GM18873 (cell line): ENCODE measurements around the gene APOL5.
"Not testable (repeated sequence)": the region's sequence is repeated elsewhere in the genome, so short reads cannot be mapped to it uniquely, and the experiment has no call there.

Source experiments
- ATAC-seq: cut with Tn5 transposase; IDR thresholded peaks from one replicate; pipeline ENCODE4 v1.9.1; 2021; ENCODE audit warnings: mild to moderate bottlenecking, moderate library complexity, moderate number of reproducible peaks; ENCODE audit not compliant: unreplicated experiment, low FRiP score

The APOL5 gene

GRCh38 chr22:35708917-35709316, 8.8 kb upstream of the APOL5 start:
- ATAC-seq = no peak

- ATAC-seq = no peak
Observed at GRCh38 chr22:35711336-35711735, 6.3 kb upstream of the APOL5 start.

DNA sequence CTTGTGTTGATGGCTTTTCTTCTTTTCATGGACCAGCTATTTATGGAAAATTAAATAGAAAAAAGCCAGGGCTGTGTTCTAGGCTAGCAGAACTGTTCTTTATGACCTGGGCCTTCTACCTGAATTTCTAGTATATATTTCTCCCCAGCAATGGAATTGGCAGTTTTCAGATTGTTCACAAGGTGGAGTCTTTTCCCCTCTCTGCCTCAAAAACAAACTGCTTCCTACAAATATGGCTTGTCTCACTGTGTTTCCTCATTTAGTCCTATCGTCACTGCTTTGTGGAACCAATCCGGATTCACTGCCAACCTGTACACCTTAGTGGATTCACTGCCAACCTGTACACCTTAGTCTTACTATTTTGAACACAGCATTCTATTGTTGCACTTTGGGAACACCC, 5.0 kb upstream of the APOL5 start:
- no peak for ATAC-seq

- no peak for ATAC-seq
Observed at GRCh38 chr22:35719212-35719875, 1.7 kb downstream of the APOL5 start.

GRCh38 chr22:35721960-35722359, 4.3 kb downstream of the APOL5 start:
- no peak for ATAC-seq

- ATAC-seq = no peak
Observed at GRCh38 chr22:35725521-35725920, 7.8 kb downstream of the APOL5 start.

DNA sequence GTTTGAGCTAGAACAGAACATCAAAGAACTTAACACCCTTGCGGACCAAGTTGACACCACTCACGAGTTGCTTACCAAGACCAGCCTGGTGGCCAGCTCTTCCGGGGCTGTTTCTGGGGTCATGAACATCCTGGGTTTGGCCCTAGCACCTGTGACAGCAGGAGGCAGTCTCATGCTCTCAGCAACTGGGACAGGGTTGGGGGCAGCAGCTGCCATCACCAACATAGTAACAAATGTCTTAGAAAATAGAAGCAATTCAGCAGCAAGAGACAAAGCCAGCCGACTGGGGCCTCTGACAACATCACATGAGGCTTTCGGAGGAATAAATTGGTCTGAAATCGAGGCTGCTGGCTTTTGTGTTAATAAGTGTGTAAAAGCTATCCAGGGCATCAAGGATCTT, 8.7 kb downstream of the APOL5 start:
- no peak for ATAC-seq

DNA sequence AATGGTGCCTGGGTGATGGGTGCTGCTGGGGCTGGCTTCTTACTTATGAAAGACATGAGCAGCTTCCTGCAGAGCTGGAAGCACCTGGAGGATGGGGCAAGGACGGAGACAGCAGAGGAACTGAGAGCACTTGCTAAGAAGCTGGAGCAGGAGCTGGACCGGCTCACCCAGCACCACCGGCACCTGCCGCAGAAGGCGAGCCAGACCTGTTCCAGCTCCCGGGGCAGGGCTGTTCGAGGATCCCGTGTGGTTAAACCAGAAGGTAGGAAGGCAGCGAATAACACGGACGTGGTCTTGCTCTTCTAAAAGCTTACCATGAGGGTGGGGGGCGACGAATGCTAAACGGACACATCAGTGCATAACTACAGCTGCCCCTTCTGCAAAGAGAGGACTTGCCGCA, 9.3 kb downstream of the APOL5 start:
- ATAC-seq = no peak

DNA sequence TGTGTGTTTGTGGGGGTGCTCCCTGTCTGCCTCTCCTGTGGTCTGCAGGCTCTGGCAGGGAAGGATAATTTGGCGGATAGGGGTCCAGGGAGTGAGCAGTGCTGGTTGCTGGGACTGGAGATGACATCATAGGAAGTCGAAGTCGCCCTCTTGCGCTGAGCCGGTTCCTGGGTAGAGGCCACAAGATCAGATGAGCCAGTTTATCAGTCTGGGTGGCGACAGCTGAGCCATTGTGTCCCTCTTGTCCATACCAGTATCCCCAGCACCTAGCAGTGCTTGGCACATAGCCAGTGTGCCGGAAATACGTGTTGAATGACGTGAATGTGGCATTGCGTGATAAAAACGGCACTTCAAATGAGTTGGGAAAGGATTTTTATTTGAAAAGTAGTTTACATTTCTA, 9.8 kb downstream of the APOL5 start:
- ATAC-seq = no peak

DNA sequence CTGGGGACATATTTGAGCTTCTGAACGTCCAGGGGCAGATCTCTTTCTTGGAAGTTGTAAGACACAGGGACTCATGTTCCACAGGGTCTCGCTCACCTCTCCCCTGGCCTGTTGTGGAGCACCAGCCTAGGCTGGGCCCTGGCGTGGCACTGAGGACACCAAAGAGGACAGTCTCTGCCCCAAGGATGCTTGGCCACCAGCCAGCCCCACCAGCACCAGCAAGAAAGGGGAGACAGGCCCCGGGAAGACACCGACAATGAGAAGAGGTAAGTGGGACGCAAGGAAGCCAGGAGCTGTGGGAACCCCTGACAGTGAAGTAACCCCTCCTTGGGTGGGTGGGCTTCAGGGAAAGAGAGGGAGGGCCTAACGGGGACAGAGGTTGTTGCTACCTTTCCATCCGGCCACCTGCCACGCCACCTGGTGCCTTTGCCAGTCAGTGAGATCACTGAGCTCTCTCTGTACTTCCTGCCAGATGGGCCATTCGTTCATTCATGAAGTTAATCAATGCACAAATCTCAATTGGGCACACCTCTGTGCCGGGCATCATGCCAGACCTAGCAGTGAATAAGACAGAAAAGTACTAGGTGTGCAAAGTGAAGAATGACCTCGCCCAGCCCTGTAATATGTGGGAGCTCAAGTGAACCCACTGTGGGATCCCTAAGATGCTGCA, 11.1 kb downstream of the APOL5 start:
- ATAC-seq = no peak

DNA sequence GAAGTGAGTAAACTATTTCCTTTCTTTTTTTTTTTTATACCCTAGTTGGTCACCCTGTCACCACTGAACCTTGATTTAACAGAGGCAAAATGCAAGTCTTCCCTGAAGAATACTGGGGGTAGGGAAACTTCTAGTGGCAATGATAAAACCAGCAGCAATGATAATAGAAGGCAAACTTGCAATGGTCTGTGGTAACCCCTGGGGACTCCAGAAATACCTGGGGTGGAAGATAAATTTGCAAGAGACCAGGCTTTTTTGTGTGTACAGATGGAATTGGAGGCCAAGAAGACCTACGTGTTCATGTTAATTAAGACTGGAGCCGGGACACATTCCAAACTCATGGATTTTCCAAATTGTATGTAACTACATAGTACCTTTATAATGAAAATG, 11.6 kb downstream of the APOL5 start:
- no peak for ATAC-seq

DNA sequence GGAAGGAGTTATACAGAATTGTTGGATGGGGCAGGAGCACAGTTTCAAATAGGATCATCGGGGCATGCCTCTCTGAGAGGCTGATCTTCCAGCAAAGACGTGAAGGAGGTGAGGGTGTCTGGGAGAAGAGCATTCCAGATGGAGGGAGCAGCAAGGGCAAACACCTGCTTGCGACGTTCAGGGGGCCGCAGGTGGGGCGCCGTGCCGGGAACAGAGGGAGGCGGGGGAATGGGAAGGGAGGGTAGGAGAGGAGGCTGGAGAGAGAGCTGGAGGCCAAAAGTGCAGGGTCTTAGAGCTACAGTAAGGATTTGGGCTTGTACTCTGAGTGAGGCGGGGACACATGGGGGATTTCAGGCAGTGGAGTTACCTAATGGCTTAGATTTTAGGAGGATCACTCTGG, 13.6 kb downstream of the APOL5 start:
- ATAC-seq = no peak

DNA sequence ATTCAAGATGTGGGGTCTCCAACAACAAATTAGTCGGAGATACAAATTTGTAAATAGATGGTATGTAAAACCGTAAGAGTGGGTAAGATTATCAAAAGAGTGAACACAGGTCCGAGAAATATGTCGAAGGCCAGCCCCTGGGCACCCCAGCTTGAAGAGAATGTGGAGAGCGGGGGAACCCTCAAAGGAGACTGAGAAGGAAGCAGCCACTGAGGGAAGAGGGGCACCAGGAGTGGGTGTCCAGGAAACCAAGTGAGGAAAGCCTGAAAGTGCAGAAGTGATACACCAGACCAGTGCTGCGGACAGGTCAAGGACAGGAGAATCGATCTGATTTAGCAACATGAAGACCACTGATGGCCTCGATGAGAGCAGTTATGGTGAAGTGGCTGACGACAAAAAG, 14.4 kb downstream of the APOL5 start:
- no peak for ATAC-seq

DNA sequence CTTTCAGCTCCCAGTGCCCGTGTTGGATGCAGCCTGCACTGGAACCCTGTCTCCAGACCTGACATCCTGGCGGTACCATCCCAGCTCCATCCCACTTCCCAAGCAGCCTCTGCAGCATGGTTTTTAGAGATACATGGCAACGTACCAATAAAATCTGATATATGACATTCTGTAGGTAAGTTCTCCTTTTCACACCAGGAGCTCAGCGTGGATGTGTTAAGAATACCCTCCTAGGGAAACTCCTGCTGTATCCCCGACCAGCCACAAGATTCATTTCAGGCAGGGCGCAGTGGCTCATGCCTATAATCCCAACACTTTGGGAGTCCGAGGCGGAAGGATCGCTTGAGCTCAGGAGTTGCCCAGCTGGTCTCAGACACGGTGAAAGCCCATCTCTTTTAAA, 15.4 kb downstream of the APOL5 start:
- ATAC-seq = no peak

DNA sequence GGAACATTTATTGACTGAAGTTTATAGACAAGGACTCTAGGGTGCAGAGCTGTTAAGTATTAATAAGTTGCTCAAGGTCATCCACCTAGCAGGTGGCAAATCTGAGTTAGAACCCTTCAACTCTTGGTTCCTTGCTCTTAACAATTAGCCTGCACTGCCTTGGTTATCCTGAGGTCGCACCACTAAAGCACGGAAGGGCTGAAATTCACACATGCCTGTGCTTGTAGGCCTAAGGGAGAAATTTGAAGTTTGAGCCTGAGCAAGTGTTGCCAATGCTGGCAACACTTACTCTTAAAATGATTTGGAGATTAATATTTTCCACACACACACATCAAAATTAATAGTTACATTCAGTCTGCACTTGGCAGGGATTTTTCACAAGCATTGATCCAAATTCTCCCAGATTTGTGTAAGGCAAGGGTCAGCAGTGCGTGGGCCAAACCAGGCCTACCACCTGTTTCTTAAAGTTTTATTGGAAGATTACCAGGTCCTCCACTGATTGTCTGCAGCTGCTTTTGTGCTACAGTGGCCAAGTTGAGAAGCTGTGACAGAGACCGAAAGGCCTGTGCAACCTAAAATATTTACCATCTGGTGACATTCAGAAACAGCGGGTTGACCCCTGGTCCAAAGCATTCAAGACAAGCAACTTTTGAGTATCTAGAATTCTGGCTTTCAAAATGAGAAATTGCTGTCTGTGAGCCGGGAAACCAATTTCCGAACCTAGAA, 16.3 kb downstream of the APOL5 start:
- no peak for ATAC-seq

DNA sequence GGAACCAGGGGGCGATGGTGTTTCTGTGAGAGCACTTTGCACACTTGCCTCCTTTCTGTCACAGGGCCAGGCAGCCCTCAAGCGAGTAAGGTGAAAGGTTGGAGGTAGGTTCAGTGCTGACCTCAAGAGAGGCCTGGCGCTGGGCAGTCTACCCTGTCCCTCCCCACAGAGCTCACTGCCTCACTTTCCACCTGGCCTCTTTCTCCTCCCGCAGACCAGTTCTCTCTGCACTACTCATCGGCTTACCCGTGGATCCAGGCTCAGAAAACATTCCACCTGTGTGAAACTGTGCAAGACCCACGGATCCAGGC, 16.8 kb downstream of the APOL5 start:
- no peak for ATAC-seq

GRCh38 chr22:35735542-35735941, 17.9 kb downstream of the APOL5 start:
- ATAC-seq = no peak

- no peak for ATAC-seq
Observed at GRCh38 chr22:35736166-35736565, 18.5 kb downstream of the APOL5 start.

DNA sequence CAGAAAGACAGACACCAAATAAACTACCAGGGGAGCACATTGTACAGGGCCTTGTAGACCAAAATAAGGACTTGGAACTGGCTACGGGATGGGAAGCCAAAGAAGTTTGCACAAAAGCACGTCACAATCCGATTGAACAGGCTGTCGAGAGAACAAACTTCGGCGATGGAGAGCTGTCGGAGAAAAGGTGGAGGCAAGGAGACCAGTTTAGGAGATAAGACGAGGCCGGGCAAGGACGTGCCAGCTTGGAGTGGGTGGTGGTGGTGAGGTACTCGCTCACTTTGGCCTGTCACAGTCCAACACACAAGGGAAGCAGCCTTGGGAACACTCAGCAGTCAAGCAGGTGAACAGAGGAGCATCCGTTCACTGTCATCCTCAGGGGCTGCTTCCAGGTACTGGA, 19.0 kb downstream of the APOL5 start:
- ATAC-seq = no peak

GRCh38 chr22:35737886-35738285, 20.2 kb downstream of the APOL5 start:
- ATAC-seq = not testable (repeated sequence)

GRCh38 chr22:35739076-35739930, 21.6 kb downstream of the APOL5 start:
- ATAC-seq = no peak
